CD1c-positive myeloid dendritic cell (primary cell): ENCODE data around the gene EVX1.

Experiments used
- DNase-seq: peaks from one replicate; pipeline ENCODE4 v3.0.0-alpha.2; 2016; ENCODE audit errors: extremely low spot score

Gene EVX1

GRCh38 chr7:27249724-27250556, 7.3 kb downstream of the EVX1 start:
- no peak for DNase-seq

- no peak for DNase-seq
Measured at GRCh38 chr7:27250557-27251070, 8.0 kb downstream of the EVX1 start.

GRCh38 chr7:27251136-27251651, 8.6 kb downstream of the EVX1 start:
- no peak for DNase-seq

GRCh38 chr7:27251652-27252590, 9.3 kb downstream of the EVX1 start:
- no peak for DNase-seq

- DNase-seq: peak; percentile 28
Measured at GRCh38 chr7:27254625-27255024, 12.0 kb downstream of the EVX1 start.

GRCh38 chr7:27260211-27260610, 17.6 kb downstream of the EVX1 start:
- no peak for DNase-seq

GRCh38 chr7:27262121-27262520, 19.5 kb downstream of the EVX1 start:
- no peak for DNase-seq

- no peak for DNase-seq
Measured at GRCh38 chr7:27263781-27264180, 21.2 kb downstream of the EVX1 start.

GRCh38 chr7:27269455-27269854, 26.9 kb downstream of the EVX1 start:
- no peak for DNase-seq

GRCh38 chr7:27271384-27271783, 28.8 kb downstream of the EVX1 start:
- no peak for DNase-seq

GRCh38 chr7:27277628-27278027, 35.0 kb downstream of the EVX1 start:
- no peak for DNase-seq

- DNase-seq: no peak
Measured at GRCh38 chr7:27283558-27283957, 41.0 kb downstream of the EVX1 start.

GRCh38 chr7:27295236-27295635, 52.6 kb downstream of the EVX1 start:
- DNase-seq: no peak

- no peak for DNase-seq
Measured at GRCh38 chr7:27297356-27297755, 54.8 kb downstream of the EVX1 start.
